HUES6 (cell line): Measurements from ENCODE around the gene CTIF.
A peak's percentile ranks its signal among the peaks of the same experiment; 100 is the strongest.

Experiments
- H3K27ac ChIP-seq: 2 replicates; pipeline ENCODE4 v1.7.0; 2013; ENCODE audit warnings: low read depth, mild to moderate bottlenecking, low read length, inconsistent platforms
- H3K27me3 ChIP-seq: 2 replicates; pipeline ENCODE4 v1.6.1; 2013; ENCODE audit warnings: low read length; ENCODE audit not compliant: control insufficient read depth, insufficient read depth
- H3K36me3 ChIP-seq: 2 replicates; pipeline ENCODE4 v1.6.1; 2013; ENCODE audit warnings: low read length; ENCODE audit not compliant: control insufficient read depth, insufficient read depth
- H3K4me1 ChIP-seq: 2 replicates; pipeline ENCODE4 v1.6.1; 2013; ENCODE audit warnings: low read length; ENCODE audit not compliant: control insufficient read depth, insufficient read depth
- H3K4me3 ChIP-seq: 2 replicates; pipeline ENCODE4 v1.5.1; 2013; ENCODE audit warnings: low read depth, low read length
- H3K9ac ChIP-seq: one replicate; pipeline ENCODE4 v1.6.1; 2013; ENCODE audit warnings: mild to moderate bottlenecking, low read length
- H3K9me3 ChIP-seq: 2 replicates; pipeline ENCODE4 v1.6.1; 2013; ENCODE audit warnings: low read depth, low read length; ENCODE audit not compliant: control insufficient read depth, insufficient read depth

Gene CTIF

DNA sequence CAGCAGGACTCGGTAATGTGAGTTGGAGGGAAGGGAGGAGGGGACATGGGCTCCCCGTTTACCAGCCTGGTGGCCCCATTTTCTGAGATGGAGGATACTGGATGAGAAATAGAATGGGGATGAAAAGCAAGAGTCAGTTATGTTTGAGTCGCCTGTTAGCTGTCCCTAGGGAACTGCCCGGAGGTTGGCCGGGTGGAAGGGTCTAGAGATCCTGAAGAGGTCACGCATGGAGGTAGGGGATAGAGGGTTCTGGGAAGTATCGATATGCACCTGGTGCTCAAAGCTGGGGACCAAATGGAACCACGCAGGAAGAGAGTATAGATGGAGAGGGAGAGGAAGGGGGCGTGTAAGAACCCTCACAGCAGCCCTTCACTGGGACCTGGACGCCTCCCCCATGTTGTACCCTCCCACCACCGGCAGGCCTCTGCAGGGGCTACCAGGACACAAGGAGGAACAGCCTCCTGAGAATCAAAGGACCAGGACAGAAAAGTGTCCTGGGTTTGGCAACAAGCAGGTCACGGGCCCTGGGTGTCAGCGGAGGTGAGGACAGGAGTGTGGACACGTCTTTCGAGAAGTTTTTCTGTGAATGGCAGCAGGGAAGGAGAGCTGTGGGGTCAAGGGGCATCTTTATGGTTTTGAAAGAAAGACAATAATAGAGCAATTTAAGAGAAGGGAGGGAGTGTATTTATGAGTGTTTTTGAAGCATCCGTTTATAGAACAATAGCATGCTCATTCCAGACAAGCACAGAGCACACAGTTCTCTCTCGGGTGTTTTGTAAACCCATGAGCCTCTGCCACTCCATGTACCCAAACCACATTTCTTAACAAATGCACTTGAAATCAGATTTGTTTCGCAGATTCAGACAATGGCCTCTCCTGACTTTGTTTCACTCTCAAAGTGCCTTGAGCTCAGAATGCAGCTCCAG is 279.8 kb downstream of the CTIF start:
- H3K27me3 ChIP-seq, result no peaks in the 10 kb centered on the region
- H3K4me3 ChIP-seq, result no peak overlapping the region
- no peak overlapping the region for H3K27ac ChIP-seq
- H3K4me1 ChIP-seq, result no peaks in the 10 kb centered on the region; the same call in 1 of the 2 replicates
- H3K9ac ChIP-seq, result no peak overlapping the region
- H3K36me3 ChIP-seq, result no peaks in the 10 kb centered on the region; the same call in 1 of the 2 replicates
- no peaks in the 10 kb centered on the region for H3K9me3 ChIP-seq

DNA sequence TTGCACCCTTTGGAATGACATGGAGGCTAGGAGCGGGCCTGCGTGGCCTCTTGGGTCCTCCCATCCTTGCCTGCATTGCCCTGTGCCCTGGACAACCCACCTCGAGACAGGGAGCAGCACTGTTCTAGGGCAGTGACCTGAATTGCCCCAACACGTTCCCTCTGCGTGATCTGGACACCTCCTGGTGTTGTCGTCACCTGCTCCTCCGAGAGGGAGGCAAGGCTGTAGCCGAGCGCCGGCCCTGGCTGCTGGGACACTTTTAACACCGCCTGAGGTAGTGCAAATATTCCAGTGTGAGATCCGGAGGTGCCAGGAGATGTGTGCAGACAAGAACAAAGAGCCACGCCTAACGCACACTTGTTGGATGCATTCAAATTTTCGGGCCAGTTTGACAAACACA is 280.4 kb downstream of the CTIF start:
- no peaks in the 10 kb centered on the region; the same call in 1 of the 2 replicates for H3K4me1 ChIP-seq
- no peaks in the 10 kb centered on the region for H3K27me3 ChIP-seq
- no peaks in the 10 kb centered on the region; the same call in 1 of the 2 replicates for H3K36me3 ChIP-seq
- no peaks in the 10 kb centered on the region for H3K9me3 ChIP-seq
- H3K9ac ChIP-seq, result no peak overlapping the region
- H3K27ac ChIP-seq, result no peak overlapping the region
- H3K4me3 ChIP-seq, result no peak overlapping the region

DNA sequence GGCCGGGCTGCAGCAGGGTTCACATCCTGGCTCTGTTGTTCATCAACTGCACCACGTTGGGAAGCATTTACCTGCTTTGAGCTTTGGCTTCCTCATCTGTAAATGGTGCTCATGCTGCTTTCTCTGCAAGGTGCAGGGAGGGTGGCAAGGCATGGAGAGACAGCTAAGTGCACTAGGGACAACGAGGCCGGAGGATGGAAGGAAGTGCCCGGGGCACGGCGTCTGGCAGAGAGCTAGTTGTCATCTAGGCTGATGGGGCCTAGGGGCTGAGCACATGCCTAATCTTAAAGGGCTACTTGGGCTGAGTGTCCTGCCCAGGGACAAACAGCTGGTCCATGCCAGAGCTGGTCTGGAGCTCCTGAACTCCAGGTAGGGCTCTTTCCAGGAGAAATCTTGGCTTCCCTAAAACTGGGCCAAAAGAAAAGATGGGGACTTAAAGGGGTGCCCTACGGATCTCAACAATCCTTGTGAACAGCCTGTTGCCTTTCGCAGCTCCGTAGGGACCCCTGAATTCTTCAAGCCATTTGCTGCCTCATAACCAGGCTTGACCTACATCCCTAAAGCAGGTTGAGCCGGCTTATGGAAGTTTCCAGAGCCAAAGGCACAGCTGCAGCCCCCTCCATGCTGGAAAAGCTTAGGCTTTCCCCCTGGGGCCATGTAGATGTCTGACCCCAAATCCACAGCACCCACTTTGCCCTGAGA is 281.1 kb downstream of the CTIF start:
- H3K9ac ChIP-seq, result no peak overlapping the region
- no peaks in the 10 kb centered on the region; the same call in 1 of the 2 replicates for H3K4me1 ChIP-seq
- H3K9me3 ChIP-seq, result no peaks in the 10 kb centered on the region
- H3K4me3 ChIP-seq, result no peak overlapping the region
- H3K27me3 ChIP-seq, result no peaks in the 10 kb centered on the region
- H3K36me3 ChIP-seq, result no peaks in the 10 kb centered on the region; the same call in 1 of the 2 replicates
- no peak overlapping the region for H3K27ac ChIP-seq

GRCh38 chr18:48820483-48821250 is 281.8 kb downstream of the CTIF start:
- Histone ChIP-seq H3K27me3 (no peaks in the 10 kb centered on the region), H3K27ac (no peak overlapping the region), H3K36me3 (no peaks in the 10 kb centered on the region; the same call in 1 of the 2 replicates), H3K4me3 (no peak overlapping the region), H3K9ac (no peak overlapping the region), H3K4me1 (peaks cover 3% of the 10 kb centered on the region; the same call in 1 of the 2 replicates), H3K9me3 (no peaks in the 10 kb centered on the region)

- peaks cover 3% of the 10 kb centered on the region; the same call in 1 of the 2 replicates for H3K4me1 ChIP-seq
- H3K36me3 ChIP-seq, result no peaks in the 10 kb centered on the region; the same call in 1 of the 2 replicates
- H3K4me3 ChIP-seq, result no peak overlapping the region
- H3K9ac ChIP-seq, result no peak overlapping the region
- H3K27ac ChIP-seq, result no peak overlapping the region
- H3K27me3 ChIP-seq, result no peaks in the 10 kb centered on the region
- no peaks in the 10 kb centered on the region for H3K9me3 ChIP-seq
Observed at GRCh38 chr18:48821251-48821590, 282.4 kb downstream of the CTIF start.

- Histone ChIP-seq H3K9me3 (no peaks in the 10 kb centered on the region), H3K27ac (no peak overlapping the region), H3K4me3 (no peak overlapping the region), H3K27me3 (no peaks in the 10 kb centered on the region), H3K9ac (no peak overlapping the region), H3K36me3 (no peaks in the 10 kb centered on the region; the same call in 1 of the 2 replicates), H3K4me1 (peaks cover 8% of the 10 kb centered on the region; the same call in 1 of the 2 replicates)
Observed at GRCh38 chr18:48821845-48822244, 283.0 kb downstream of the CTIF start.

GRCh38 chr18:48824231-48824970 is 285.6 kb downstream of the CTIF start:
- Histone ChIP-seq H3K36me3 (no peaks in the 10 kb centered on the region), H3K9me3 (no peaks in the 10 kb centered on the region), H3K27me3 (no peaks in the 10 kb centered on the region), H3K4me1 (peaks cover 32% of the 10 kb centered on the region), H3K4me3 (no peak overlapping the region), H3K9ac (no peak overlapping the region), H3K27ac (no peak overlapping the region)

DNA sequence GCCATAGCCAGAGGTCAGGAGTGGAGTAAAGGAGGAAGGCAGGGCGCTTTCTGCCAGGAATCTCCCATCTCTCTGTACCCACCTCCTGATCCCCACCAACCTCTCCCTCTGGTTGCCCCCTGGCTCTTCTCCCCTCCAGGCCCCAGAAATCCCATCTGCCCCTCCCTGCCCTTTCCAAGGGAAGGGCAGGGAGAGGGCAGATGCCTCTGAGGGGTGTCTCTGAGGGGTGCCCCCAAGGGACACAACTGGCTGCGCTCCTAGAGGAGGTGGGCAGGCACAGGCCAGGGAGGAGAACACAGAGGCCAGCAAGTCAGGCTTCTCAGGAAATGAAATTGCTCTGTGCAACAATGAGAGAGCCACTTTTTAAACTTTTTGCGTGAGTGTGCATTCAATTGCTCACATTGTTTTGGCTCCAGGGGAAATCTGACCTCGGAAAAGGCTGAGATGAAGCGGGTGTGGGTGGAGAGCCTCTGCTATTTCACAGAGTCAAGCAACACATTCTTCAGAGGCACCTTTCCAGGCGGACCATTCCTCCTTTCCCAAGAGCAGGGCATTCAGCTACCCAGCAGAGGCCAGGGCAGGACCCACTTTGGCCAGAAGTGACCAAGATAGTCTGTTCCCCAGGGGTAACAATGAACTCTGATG is 286.4 kb downstream of the CTIF start:
- Histone ChIP-seq H3K27me3 (no peaks in the 10 kb centered on the region), H3K27ac (no peak overlapping the region), H3K36me3 (no peaks in the 10 kb centered on the region), H3K9ac (no peak overlapping the region), H3K9me3 (no peaks in the 10 kb centered on the region), H3K4me1 (peaks cover 39% of the 10 kb centered on the region), H3K4me3 (no peak overlapping the region)

- Histone ChIP-seq H3K9ac (no peak overlapping the region), H3K4me3 (no peak overlapping the region), H3K9me3 (no peaks in the 10 kb centered on the region), H3K27ac (no peak overlapping the region), H3K27me3 (no peaks in the 10 kb centered on the region), H3K4me1 (peaks cover 39% of the 10 kb centered on the region), H3K36me3 (no peaks in the 10 kb centered on the region)
Observed at GRCh38 chr18:48826271-48826670, 287.4 kb downstream of the CTIF start.

GRCh38 chr18:48826806-48827205 is 288.0 kb downstream of the CTIF start:
- Histone ChIP-seq H3K4me3 (no peak overlapping the region), H3K4me1 (peaks cover 39% of the 10 kb centered on the region), H3K27me3 (no peaks in the 10 kb centered on the region), H3K9me3 (no peaks in the 10 kb centered on the region), H3K36me3 (no peaks in the 10 kb centered on the region), H3K9ac (peak overlapping the region; percentile 74), H3K27ac (no peak overlapping the region)
